Measurements from ENCODE around the gene NFE2. TPM values are rescaled to one million over a fixed set of nuclear protein-coding genes. Genes with fewer than 3 reads are reported as not detected.
A peak's percentile ranks its signal among the peaks of the same experiment; 100 is the strongest.

NFE2 gene
- total and polyA plus RNA-seq, 4 donors = 0.44 to 155 (median 1.2) TPM

Small RNA genes within 50 kb of the gene (small RNA-seq; reads per million reads assigned to genes)
- gene MIR148B = 159 reads per million, percentile 98 among the genes with 10 or more reads in this experiment
- gene RN7SL390P = not detected
- gene RN7SL744P = not detected
- gene RNU6-950P = not detected

Other genes with a start within 250 kb of the NFE2 start
- not detected for gene HOXC4, start 247.2 kb downstream of the NFE2 start, total RNA-seq
- gene HOXC4, start 247.2 kb downstream of the NFE2 start, polyA plus RNA-seq = under 1 TPM in 1 of 2 donors, not detected in 1; 0.02 TPM
- 10 to 100 TPM; 17.6 to 22.9 TPM for gene SMUG1, start 112.0 kb downstream of the NFE2 start, total RNA-seq
- gene SMUG1, start 112.0 kb downstream of the NFE2 start, polyA plus RNA-seq = 10 to 100 TPM; 28.0 to 42.9 TPM
- 10 to 100 TPM; 15.1 to 62.3 TPM for gene CBX5, start 20.9 kb downstream of the NFE2 start, total RNA-seq
- 1 to 10 TPM; 4.4 to 10.0 TPM for gene CBX5, start 20.9 kb downstream of the NFE2 start, polyA plus RNA-seq
- gene HNRNPA1, start 20.3 kb downstream of the NFE2 start, total RNA-seq = 100 to 1,000 TPM; 169 to 274 TPM
- gene HNRNPA1, start 20.3 kb downstream of the NFE2 start, polyA plus RNA-seq = 100 to 1,000 TPM in 1 of 2 donors, 10 to 100 TPM in 1; 81.0 to 241 TPM
- 10 to 100 TPM; 54.6 to 87.7 TPM for gene COPZ1, start 24.1 kb upstream of the NFE2 start, total RNA-seq
- 10 to 100 TPM; 71.9 to 92.6 TPM for gene COPZ1, start 24.1 kb upstream of the NFE2 start, polyA plus RNA-seq
- under 1 TPM; 0.33 to 0.37 TPM for gene GPR84, start 63.5 kb upstream of the NFE2 start, total RNA-seq
- under 1 TPM in 1 of 2 donors, not detected in 1; 0.09 TPM for gene GPR84, start 63.5 kb upstream of the NFE2 start, polyA plus RNA-seq
- gene ZNF385A, start 83.7 kb upstream of the NFE2 start, total RNA-seq = 1 to 10 TPM; 2.8 to 4.0 TPM
- 1 to 10 TPM; 2.5 to 2.8 TPM for gene ZNF385A, start 83.7 kb upstream of the NFE2 start, polyA plus RNA-seq
- gene ITGA5, start 118.3 kb upstream of the NFE2 start, total RNA-seq = 10 to 100 TPM; 52.2 to 60.7 TPM
- 10 to 100 TPM; 26.6 to 27.1 TPM for gene ITGA5, start 118.3 kb upstream of the NFE2 start, polyA plus RNA-seq
- under 1 TPM; 0.33 to 0.89 TPM for gene GTSF1, start 172.6 kb upstream of the NFE2 start, total RNA-seq
- under 1 TPM in 1 of 2 donors, not detected in 1; 0.57 TPM for gene GTSF1, start 172.6 kb upstream of the NFE2 start, polyA plus RNA-seq
- 10 to 100 TPM; 12.4 to 32.0 TPM for gene NCKAP1L, start 196.7 kb upstream of the NFE2 start, total RNA-seq
- gene NCKAP1L, start 196.7 kb upstream of the NFE2 start, polyA plus RNA-seq = 1 to 10 TPM; 1.3 to 4.6 TPM
- 1 to 10 TPM; 2.9 to 3.7 TPM for gene PDE1B, start 248.6 kb upstream of the NFE2 start, total RNA-seq
- gene PDE1B, start 248.6 kb upstream of the NFE2 start, polyA plus RNA-seq = 1 to 10 TPM in 1 of 2 donors, under 1 TPM in 1; 0.90 to 1.6 TPM